SK-N-SH (cell line): ENCODE measurements around the gene TOMM22. TPM values are rescaled to one million over a fixed set of nuclear protein-coding genes. Genes with fewer than 3 reads are reported as not detected.

Experiments used
- CTCF ChIA-PET: fragments of 300-600, 350-600 bp; formaldehyde crosslinking; extraction: SDS; loops from one replicate; lab custom pipeline; 2021; lab: Yijun Ruan, JAX
- POLR2A ChIA-PET: fragments of 350-600 bp; sonication (Branson Sonifier 250); formaldehyde crosslinking; extraction: SDS; loops from one replicate; lab custom pipeline; 2020; ENCODE audit warnings: antibody characterized with exemption, inconsistent platforms; lab: Yijun Ruan, JAX
- DNase-seq: peaks from one replicate; pipeline ENCODE4 v3.0.0; 2012
- H2AFZ ChIP-seq: fragments of 200-600 bp; sonication (generic); 2 replicates; pipeline ENCODE4 v1.8.1; 2016; ENCODE audit warnings: antibody characterized with exemption, mild to moderate bottlenecking, low read depth
- H3F3A ChIP-seq: fragments of 200-600 bp; sonication (generic); replicated peaks from 2 replicates; pipeline ENCODE3; 2016; ENCODE audit warnings: antibody characterized with exemption, mild to moderate bottlenecking; ENCODE audit not compliant: insufficient read depth
- H3K27ac ChIP-seq, 2 experiments: fragments of 200-500 bp in 1 of 2; fragments of 200-600 bp in 1 of 2; sonication (Bioruptor generic) in 1 of 2; sonication (generic), shearing (Covaris generic) in 1 of 2; 2 replicates each; pipeline versions ENCODE4 v1.5.1 to v1.6.1; 2014 to 2016; ENCODE audit warnings: low read depth in 2 of 2, inconsistent platforms in 1 of 2, low read length in 1 of 2, mild to moderate bottlenecking in 1 of 2, mixed read lengths in 1 of 2
- H3K27me3 ChIP-seq: fragments of 200-600 bp; sonication (generic), shearing (Covaris generic); 2 replicates; pipeline ENCODE4 v1.6.1; 2016; ENCODE audit warnings: mixed run types; ENCODE audit not compliant: insufficient read depth
- H3K36me3 ChIP-seq, 2 experiments: fragments of 200-500 bp in 1 of 2; fragments of 200-600 bp in 1 of 2; sonication (Bioruptor generic) in 1 of 2; sonication (generic) in 1 of 2; replicated peaks in 1 of 2; 2 replicates each; pipeline versions ENCODE3 to v1.5.1; 2014 to 2016; ENCODE audit warnings: low read length in 1 of 2, mild to moderate bottlenecking in 1 of 2; ENCODE audit not compliant: insufficient read depth in 2 of 2, control insufficient read depth in 1 of 2
- H3K4me1 ChIP-seq, 2 experiments: fragments of 200-500 bp in 1 of 2; fragments of 200-600 bp in 1 of 2; sonication (Bioruptor generic) in 1 of 2; sonication (generic), shearing (Covaris generic) in 1 of 2; 2 replicates each; pipeline versions ENCODE4 v1.5.1 to v1.6.1; 2014 to 2016; ENCODE audit warnings: low read depth in 1 of 2, low read length in 1 of 2, mixed run types in 1 of 2; ENCODE audit not compliant: insufficient read depth in 2 of 2, control insufficient read depth in 1 of 2
- H3K4me2 ChIP-seq: fragments of 200-600 bp; sonication (generic), shearing (Covaris generic); 2 replicates; pipeline ENCODE4 v1.6.1; 2017; ENCODE audit warnings: mixed run types
- H3K4me3 ChIP-seq, 2 experiments: fragments of 200-500 bp in 1 of 2; fragments of 200-600 bp in 1 of 2; sonication (Bioruptor generic) in 1 of 2; sonication (generic), shearing (Covaris generic) in 1 of 2; 2 replicates each; pipeline versions ENCODE4 v1.5.1 to v1.8.1; 2014 to 2016; ENCODE audit warnings: low read depth in 2 of 2, inconsistent platforms in 1 of 2, low read length in 1 of 2, mild to moderate bottlenecking in 1 of 2, mixed read lengths in 1 of 2, moderate library complexity in 1 of 2
- H3K79me2 ChIP-seq: fragments of 200-600 bp; sonication (generic); 2 replicates; pipeline ENCODE4 v1.8.1; 2017; ENCODE audit warnings: mild to moderate bottlenecking; ENCODE audit not compliant: insufficient read depth
- H3K9ac ChIP-seq: fragments of 200-600 bp; sonication (generic); 2 replicates; pipeline ENCODE4 v1.6.1; 2017; ENCODE audit warnings: mixed run types
- H3K9me2 ChIP-seq: fragments of 200-600 bp; sonication (generic); 2 replicates; pipeline ENCODE4 v1.6.1; 2017; ENCODE audit warnings: mixed run types
- H3K9me3 ChIP-seq: fragments of 200-600 bp; sonication (generic); 2 replicates; pipeline ENCODE4 v1.6.1; 2017; ENCODE audit warnings: mixed run types, mild to moderate bottlenecking, moderate library complexity
- H4K20me1 ChIP-seq: fragments of 200-600 bp; sonication (generic); 2 replicates; pipeline ENCODE4 v1.6.1; 2017; ENCODE audit warnings: mild to moderate bottlenecking, mixed run types; ENCODE audit not compliant: insufficient read depth
- CHD2 ChIP-seq: fragments of 150-350 bp; IDR thresholded peaks from 2 replicates; pipeline ENCODE4 v1.6.1; 2018; ENCODE audit warnings: low read length; ENCODE audit not compliant: partially characterized antibody
- FOSL2 ChIP-seq: IDR thresholded peaks from 2 replicates; pipeline ENCODE4 v1.4.0; 2012; ENCODE audit warnings: low read depth, mild to moderate bottlenecking, moderate library complexity, borderline replicate concordance
- FOXM1 ChIP-seq: IDR thresholded peaks from 2 replicates; pipeline ENCODE4 v1.4.0; 2012; ENCODE audit warnings: low read depth, mild to moderate bottlenecking
- GABPA ChIP-seq: IDR thresholded peaks from 2 replicates; pipeline ENCODE4 v1.4.0; 2012; ENCODE audit warnings: low read depth, mild to moderate bottlenecking
- GATA2 ChIP-seq: sonication (generic); formaldehyde crosslinking; IDR thresholded peaks from 2 replicates; pipeline ENCODE4 v1.5.0; 2020; ENCODE audit warnings: mild to moderate bottlenecking, missing genetic modification reagents
- JUND ChIP-seq: IDR thresholded peaks from 2 replicates; pipeline ENCODE4 v1.4.0; 2012
- MAX ChIP-seq: IDR thresholded peaks from 2 replicates; pipeline ENCODE4 v1.4.0; 2012; ENCODE audit warnings: low read depth
- MEF2A ChIP-seq: IDR thresholded peaks from 2 replicates; pipeline ENCODE4 v1.4.0; 2012; ENCODE audit warnings: low read depth, borderline replicate concordance
- MXI1 ChIP-seq: IDR thresholded peaks from 2 replicates; pipeline ENCODE4 v1.6.1; 2012; ENCODE audit warnings: mild to moderate bottlenecking, low read depth, low read length, improper control_type of control experiment
- NFIC ChIP-seq: IDR thresholded peaks from 2 replicates; pipeline ENCODE4 v1.4.0; 2012; ENCODE audit warnings: borderline replicate concordance
- PBX3 ChIP-seq: IDR thresholded peaks from 2 replicates; pipeline ENCODE4; 2012
- POLR2AphosphoS5 ChIP-seq: IDR thresholded peaks from 2 replicates; pipeline ENCODE4 v1.6.1; 2012; ENCODE audit warnings: low read depth, low read length
- RFX5 ChIP-seq: IDR thresholded peaks from 2 replicates; pipeline ENCODE4 v1.6.1; 2012; ENCODE audit warnings: mild to moderate bottlenecking, improper control_type of control experiment, low read length
- SIN3A ChIP-seq: IDR thresholded peaks from 2 replicates; pipeline ENCODE4 v1.6.1; 2012; ENCODE audit warnings: low read depth, mild to moderate bottlenecking, low read length, moderate library complexity, borderline replicate concordance
- TAF1 ChIP-seq: IDR thresholded peaks from 2 replicates; pipeline ENCODE4 v1.6.1; 2012; ENCODE audit warnings: low read depth, mild to moderate bottlenecking, low read length, moderate library complexity, borderline replicate concordance
- TEAD4 ChIP-seq: IDR thresholded peaks from 2 replicates; pipeline ENCODE4 v1.4.0; 2012; ENCODE audit warnings: mild to moderate bottlenecking, borderline replicate concordance; ENCODE audit not compliant: insufficient read depth
- YY1 ChIP-seq: IDR thresholded peaks from 2 replicates; pipeline ENCODE4 v1.4.0; 2012; ENCODE audit warnings: low read depth, mild to moderate bottlenecking
- ZBTB33 ChIP-seq: IDR thresholded peaks from 2 replicates; pipeline ENCODE4 v1.4.0; 2012; ENCODE audit warnings: low read depth, borderline replicate concordance
- WGBS: methylation state at CpG from one replicate; pipeline ENCODE4 v1.1.6; 2017; ENCODE audit warnings: low lambda C conversion rate; 5-methylcytosine and 5-hydroxymethylcytosine counted together
- polyA plus RNA-seq, 3 experiments: library from polyadenylated mRNA; depleted of rRNA; stranded (reverse); fragments of >200 nt; gene quantifications; 2 replicates each; pipeline ENCODE4 v1.2.3, GENCODE V29; 2012
- TF ChIP-seq, protein P1 (sequence below): IDR thresholded peaks from 2 replicates; pipeline ENCODE4 v1.4.0; 2012; ENCODE audit warnings: low read depth, borderline replicate concordance
- TF ChIP-seq, protein P2 (sequence below): fragments of 200-600 bp; sonication (generic); IDR thresholded peaks from 2 replicates; pipeline ENCODE4 v1.6.1; 2017; ENCODE audit warnings: antibody characterized with exemption, mild to moderate bottlenecking, moderate library complexity
- TF ChIP-seq, protein P3 (sequence below): fragments of 150-350 bp; IDR thresholded peaks from 2 replicates; pipeline ENCODE4 v1.6.1; 2016; ENCODE audit warnings: mild to moderate bottlenecking, low read depth, low read length

The TOMM22 gene
- polyA plus RNA-seq, 1 of the 3 experiments (the other 2 are of a cell fraction): 33.1 TPM

DNA sequence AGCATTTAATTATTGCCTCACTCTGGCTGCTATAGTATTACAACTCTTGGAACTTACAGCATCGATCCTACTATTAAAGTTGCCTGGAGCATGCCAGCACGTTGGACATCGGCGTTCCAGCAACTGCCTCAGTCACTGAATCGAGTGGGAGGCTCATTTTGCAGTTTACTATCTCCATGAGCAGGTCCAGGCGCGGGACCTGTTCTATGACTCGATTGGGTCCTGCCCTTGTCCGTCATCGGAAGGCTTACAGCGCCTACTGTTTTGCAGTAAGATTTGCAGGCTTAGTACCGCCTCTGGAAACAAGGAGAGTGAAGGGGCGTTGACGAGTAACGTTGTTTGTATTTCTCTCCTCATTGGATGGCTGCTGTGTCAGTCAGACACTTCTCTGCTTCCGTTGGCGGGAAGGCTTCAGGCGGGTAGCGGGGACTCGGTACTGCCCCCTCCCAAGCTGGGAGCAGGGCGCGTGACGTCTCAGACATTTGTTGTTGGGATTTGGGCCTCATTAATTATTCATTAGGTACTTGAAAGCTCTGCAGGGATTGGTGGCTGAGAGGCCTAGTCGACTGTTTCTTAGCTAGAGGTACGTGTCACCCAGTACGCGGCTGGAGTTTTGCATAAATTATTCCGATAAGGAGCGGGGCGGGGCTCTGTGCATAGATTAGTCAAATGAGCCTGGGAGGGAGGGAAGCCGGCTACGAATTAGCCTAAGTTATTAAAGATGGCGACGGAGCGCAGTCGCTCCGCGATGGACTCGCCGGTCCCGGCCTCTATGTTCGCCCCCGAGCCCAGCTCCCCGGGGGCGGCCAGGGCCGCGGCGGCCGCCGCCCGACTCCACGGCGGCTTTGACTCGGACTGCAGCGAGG is 23.7 kb downstream of the TOMM22 start, which contains the start of gene GTPBP1:
Gene GTPBP1, plus strand, starts transcription at position 710 of the 866 bp plus-strand sequence. Its CDS starts 12 bp downstream, at position 722.
- Histone ChIP-seq H3K27me3 (no peaks in the 10 kb centered on the region), H4K20me1 (peaks cover 20% of the 10 kb centered on the region; the same call in 1 of the 2 replicates), H3K9me2 (no peaks in the 10 kb centered on the region), H2AFZ (peak within 1 kb of the TSS; percentile 74), H3K79me2 (peaks cover 42% of the 10 kb centered on the region), H3F3A (no peaks in the 10 kb centered on the region), H3K9me3 (no peaks in the 10 kb centered on the region), H3K4me1 (peaks cover 0 to 7% of the 10 kb centered on the region in 2 experiments; a peak in 2 of 4 replicates), H3K27ac (peak within 1 kb of the TSS; percentile 66 to 79), H3K36me3 (peaks cover 0 to 3% of the 10 kb centered on the region in 2 experiments), H3K9ac (peak within 1 kb of the TSS; percentile 84), H3K4me3 (peak within 1 kb of the TSS; percentile 65 to 66), H3K4me2 (peak within 1 kb of the TSS; percentile 77)
- 2% methylated on average over 23 of the region's 55 CpGs for WGBS
- DNase-seq: peak; percentile 88
- CTCF ChIA-PET: no interaction called here
- POLR2A ChIA-PET: no interaction called here
- no peak for TF ChIP-seq MEF2A
- TF ChIP-seq PBX3: peak; percentile 99
- TF ChIP-seq, protein P1, sequence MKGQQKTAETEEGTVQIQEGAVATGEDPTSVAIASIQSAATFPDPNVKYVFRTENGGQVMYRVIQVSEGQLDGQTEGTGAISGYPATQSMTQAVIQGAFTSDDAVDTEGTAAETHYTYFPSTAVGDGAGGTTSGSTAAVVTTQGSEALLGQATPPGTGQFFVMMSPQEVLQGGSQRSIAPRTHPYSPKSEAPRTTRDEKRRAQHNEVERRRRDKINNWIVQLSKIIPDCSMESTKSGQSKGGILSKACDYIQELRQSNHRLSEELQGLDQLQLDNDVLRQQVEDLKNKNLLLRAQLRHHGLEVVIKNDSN: peak; percentile 43; the same call in 1 of the 2 replicates
- TF ChIP-seq MAX: peak; percentile 46; the same call in 1 of the 2 replicates
- TF ChIP-seq SIN3A: peak; percentile 10; the same call in 1 of the 2 replicates
- TF ChIP-seq MXI1: peak; percentile 55; the same call in 1 of the 2 replicates
- TF ChIP-seq TEAD4: no peak
- TF ChIP-seq JUND: no peak
- no peak for TF ChIP-seq NFIC
- 0 out of 2 replicates have a peak, but pooled peaks have one; percentile 19 for TF ChIP-seq POLR2AphosphoS5
- no peak for TF ChIP-seq FOXM1
- peak; percentile 79 for TF ChIP-seq YY1
- TF ChIP-seq GABPA: 0 out of 2 replicates have a peak, but pooled peaks have one; percentile 31
- no peak for TF ChIP-seq ZBTB33
- TF ChIP-seq GATA2 (CRISPR knock-in tag): no peak
- peak; percentile 69 for TF ChIP-seq CHD2
- TF ChIP-seq RFX5: peak; percentile 93
- TF ChIP-seq FOSL2: no peak
- TF ChIP-seq, protein P2, sequence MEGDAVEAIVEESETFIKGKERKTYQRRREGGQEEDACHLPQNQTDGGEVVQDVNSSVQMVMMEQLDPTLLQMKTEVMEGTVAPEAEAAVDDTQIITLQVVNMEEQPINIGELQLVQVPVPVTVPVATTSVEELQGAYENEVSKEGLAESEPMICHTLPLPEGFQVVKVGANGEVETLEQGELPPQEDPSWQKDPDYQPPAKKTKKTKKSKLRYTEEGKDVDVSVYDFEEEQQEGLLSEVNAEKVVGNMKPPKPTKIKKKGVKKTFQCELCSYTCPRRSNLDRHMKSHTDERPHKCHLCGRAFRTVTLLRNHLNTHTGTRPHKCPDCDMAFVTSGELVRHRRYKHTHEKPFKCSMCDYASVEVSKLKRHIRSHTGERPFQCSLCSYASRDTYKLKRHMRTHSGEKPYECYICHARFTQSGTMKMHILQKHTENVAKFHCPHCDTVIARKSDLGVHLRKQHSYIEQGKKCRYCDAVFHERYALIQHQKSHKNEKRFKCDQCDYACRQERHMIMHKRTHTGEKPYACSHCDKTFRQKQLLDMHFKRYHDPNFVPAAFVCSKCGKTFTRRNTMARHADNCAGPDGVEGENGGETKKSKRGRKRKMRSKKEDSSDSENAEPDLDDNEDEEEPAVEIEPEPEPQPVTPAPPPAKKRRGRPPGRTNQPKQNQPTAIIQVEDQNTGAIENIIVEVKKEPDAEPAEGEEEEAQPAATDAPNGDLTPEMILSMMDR: no peak
- TF ChIP-seq, protein P3, sequence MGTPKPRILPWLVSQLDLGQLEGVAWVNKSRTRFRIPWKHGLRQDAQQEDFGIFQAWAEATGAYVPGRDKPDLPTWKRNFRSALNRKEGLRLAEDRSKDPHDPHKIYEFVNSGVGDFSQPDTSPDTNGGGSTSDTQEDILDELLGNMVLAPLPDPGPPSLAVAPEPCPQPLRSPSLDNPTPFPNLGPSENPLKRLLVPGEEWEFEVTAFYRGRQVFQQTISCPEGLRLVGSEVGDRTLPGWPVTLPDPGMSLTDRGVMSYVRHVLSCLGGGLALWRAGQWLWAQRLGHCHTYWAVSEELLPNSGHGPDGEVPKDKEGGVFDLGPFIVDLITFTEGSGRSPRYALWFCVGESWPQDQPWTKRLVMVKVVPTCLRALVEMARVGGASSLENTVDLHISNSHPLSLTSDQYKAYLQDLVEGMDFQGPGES: peak; percentile 61
- peak; percentile 62; the same call in 1 of the 2 replicates for TF ChIP-seq TAF1
